NCI-H1105 treated with DMSO at 0.1 percent for 48 hours (cell line): Measurements from ENCODE around the gene TIGAR.

Experiments
- DNase-seq: peaks from one replicate; lab custom pipeline; 2025; lab: John Stamatoyannopoulos, UW

Gene TIGAR

GRCh38 chr12:4379405-4379804 is 58.4 kb downstream of the TIGAR start, which contains the start of gene FGF23:
Gene FGF23, minus strand, starts transcription at chr12:4379712. Its CDS starts 130 bp downstream, at chr12:4379582.
- DNase-seq, result peak; percentile 9

- DNase-seq, result no peak
Observed at GRCh38 chr12:4380332-4380731, 59.3 kb downstream of the TIGAR start.

- no peak for DNase-seq
Observed at GRCh38 chr12:4383304-4383865, 62.4 kb downstream of the TIGAR start.

GRCh38 chr12:4386801-4387200 is 65.8 kb downstream of the TIGAR start:
- DNase-seq, result peak; percentile 93

- no peak for DNase-seq
Observed at GRCh38 chr12:4387607-4388006, 66.6 kb downstream of the TIGAR start.

GRCh38 chr12:4388032-4388431 is 67.0 kb downstream of the TIGAR start:
- no peak for DNase-seq

- no peak for DNase-seq
Observed at GRCh38 chr12:4388662-4389061, 67.6 kb downstream of the TIGAR start.

- DNase-seq, result no peak
Observed at GRCh38 chr12:4392223-4392742, 71.3 kb downstream of the TIGAR start.

GRCh38 chr12:4393211-4393610 is 72.2 kb downstream of the TIGAR start:
- no peak for DNase-seq

GRCh38 chr12:4395818-4396217 is 74.8 kb downstream of the TIGAR start:
- no peak for DNase-seq

- DNase-seq, result no peak
Observed at GRCh38 chr12:4401117-4401516, 80.1 kb downstream of the TIGAR start.

GRCh38 chr12:4402996-4403395 is 82.0 kb downstream of the TIGAR start:
- DNase-seq, result no peak
